Fibroblast of lung (primary cell): ENCODE measurements around the gene CEMIP. TPM values are rescaled to one million over a fixed set of nuclear protein-coding genes. Genes with fewer than 3 reads are reported as not detected.
A peak's percentile ranks its signal among the peaks of the same experiment; 100 is the strongest.

Experiments used
- DNase-seq, 2 donors: peaks; one replicate each; pipeline versions ENCODE4 v3.0.0 to v3.0.0-alpha.2; 2010; ENCODE audit warnings: low read depth in 2 of 2
- H2AFZ ChIP-seq: 2 replicates; pipeline ENCODE4 v1.5.1; 2012; ENCODE audit warnings: low read length, control low read depth, inconsistent platforms
- H3K27ac ChIP-seq: 2 replicates; pipeline ENCODE4 v1.5.1; 2011; ENCODE audit warnings: low read length, control low read depth; ENCODE audit not compliant: insufficient read depth
- H3K27me3 ChIP-seq: 2 replicates; pipeline ENCODE4 v1.5.1; 2011; ENCODE audit warnings: mild to moderate bottlenecking, low read length; ENCODE audit not compliant: control insufficient read depth, insufficient read depth
- H3K36me3 ChIP-seq: 2 replicates; pipeline ENCODE4 v1.5.1; 2011; ENCODE audit warnings: low read length; ENCODE audit not compliant: control insufficient read depth, insufficient read depth
- H3K4me1 ChIP-seq: 2 replicates; pipeline ENCODE4 v1.5.1; 2011; ENCODE audit warnings: low read length; ENCODE audit not compliant: control insufficient read depth, insufficient read depth; ENCODE audit errors: extremely low read depth
- H3K4me2 ChIP-seq: 2 replicates; pipeline ENCODE4 v1.5.1; 2011; ENCODE audit warnings: low read length, control low read depth; ENCODE audit not compliant: insufficient read depth; ENCODE audit errors: extremely low read depth
- H3K4me3 ChIP-seq, 4 experiments: fragments of 200-600 bp in 1 of 4; sonication (generic) in 1 of 4; replicated peaks in 1 of 4; 2 replicates each; pipeline ENCODE4 v1.5.1; 2011 to 2016; ENCODE audit warnings: low read length in 4 of 4, low read depth in 3 of 4, mild to moderate bottlenecking in 3 of 4, control low read depth in 2 of 4, inconsistent platforms in 1 of 4, mixed read lengths in 1 of 4; ENCODE audit not compliant: insufficient read depth in 1 of 4; ENCODE audit errors: control extremely low read depth in 1 of 4
- H3K79me2 ChIP-seq: 2 replicates; pipeline ENCODE4 v1.5.1; 2012; ENCODE audit warnings: mild to moderate bottlenecking, low read length, inconsistent platforms; ENCODE audit not compliant: control insufficient read depth, insufficient read depth
- H3K9ac ChIP-seq: 2 replicates; pipeline ENCODE4 v1.5.1; 2011; ENCODE audit warnings: mild to moderate bottlenecking, low read length, control low read depth; ENCODE audit not compliant: insufficient read depth
- H3K9me3 ChIP-seq: 2 replicates; pipeline ENCODE4 v1.5.1; 2012; ENCODE audit warnings: low read depth, low read length; ENCODE audit not compliant: control insufficient read depth, insufficient read depth
- H4K20me1 ChIP-seq: 2 replicates; pipeline ENCODE4 v1.5.1; 2011; ENCODE audit warnings: low read length; ENCODE audit not compliant: control insufficient read depth, insufficient read depth; ENCODE audit errors: extremely low read depth
- EZH2 ChIP-seq: IDR thresholded peaks from 2 replicates; pipeline ENCODE4 v1.5.1; 2012; ENCODE audit warnings: low read length, control low read depth, mild to moderate bottlenecking; ENCODE audit errors: missing control alignments
- polyA plus RNA-seq, 2 donors: library from polyadenylated mRNA; depleted of rRNA in 1 of 2; stranded (reverse) in 1 of 2; unstranded in 1 of 2; fragments of >200 nt; gene quantifications; 2 replicates each; pipeline ENCODE4 v1.2.1, GENCODE V29; 2011 to 2012; ENCODE audit warnings: missing spikeins in 1 of 2
- total RNA-seq: library from RNA; depleted of rRNA; stranded (reverse); fragments of >200 nt; gene quantifications from 2 replicates; pipeline ENCODE4 v1.2.1, GENCODE V29; 2014
- TF ChIP-seq, protein P1 (sequence below), 2 donors: IDR thresholded peaks in 1 of 2; conservative IDR thresholded peaks in 1 of 2; 1 replicate in 1 of 2; 2 replicates in 1 of 2; pipeline ENCODE4 v1.5.1; 2011 to 2012; ENCODE audit warnings: low read length in 2 of 2, control low read depth in 1 of 2, inconsistent platforms in 1 of 2, low read depth in 1 of 2, mild to moderate bottlenecking in 1 of 2

Gene CEMIP
- total and polyA plus RNA-seq, 2 donors (not counting 1 experiment from before 2014, with no cell fraction given) = 946 to 1,190 TPM

- no peak overlapping the region for H3K9ac ChIP-seq
- no peak overlapping the region for H3K4me2 ChIP-seq
- H4K20me1 ChIP-seq = no peaks in the 10 kb centered on the region
- no peak overlapping the region for H3K4me3 ChIP-seq
- no peaks in the 10 kb centered on the region for H3K4me1 ChIP-seq
- no peak overlapping the region for H3K27ac ChIP-seq
- no peaks in the 10 kb centered on the region for H3K79me2 ChIP-seq
- TF ChIP-seq, protein P1, sequence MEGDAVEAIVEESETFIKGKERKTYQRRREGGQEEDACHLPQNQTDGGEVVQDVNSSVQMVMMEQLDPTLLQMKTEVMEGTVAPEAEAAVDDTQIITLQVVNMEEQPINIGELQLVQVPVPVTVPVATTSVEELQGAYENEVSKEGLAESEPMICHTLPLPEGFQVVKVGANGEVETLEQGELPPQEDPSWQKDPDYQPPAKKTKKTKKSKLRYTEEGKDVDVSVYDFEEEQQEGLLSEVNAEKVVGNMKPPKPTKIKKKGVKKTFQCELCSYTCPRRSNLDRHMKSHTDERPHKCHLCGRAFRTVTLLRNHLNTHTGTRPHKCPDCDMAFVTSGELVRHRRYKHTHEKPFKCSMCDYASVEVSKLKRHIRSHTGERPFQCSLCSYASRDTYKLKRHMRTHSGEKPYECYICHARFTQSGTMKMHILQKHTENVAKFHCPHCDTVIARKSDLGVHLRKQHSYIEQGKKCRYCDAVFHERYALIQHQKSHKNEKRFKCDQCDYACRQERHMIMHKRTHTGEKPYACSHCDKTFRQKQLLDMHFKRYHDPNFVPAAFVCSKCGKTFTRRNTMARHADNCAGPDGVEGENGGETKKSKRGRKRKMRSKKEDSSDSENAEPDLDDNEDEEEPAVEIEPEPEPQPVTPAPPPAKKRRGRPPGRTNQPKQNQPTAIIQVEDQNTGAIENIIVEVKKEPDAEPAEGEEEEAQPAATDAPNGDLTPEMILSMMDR (conservative IDR thresholded peaks at IDR 0.05 in 1 of 2, IDR thresholded peaks at IDR 0.05 in 1 of 2; ENCODE audit: low read depth in 1 of 2, low read length in 2 of 2) = no peak
- TF ChIP-seq EZH2 = no peak
- no peak for DNase-seq
- H2AFZ ChIP-seq = no peak overlapping the region
- no peaks in the 10 kb centered on the region for H3K9me3 ChIP-seq
- peaks cover 20% of the 10 kb centered on the region for H3K27me3 ChIP-seq
- peaks cover 13% of the 10 kb centered on the region for H3K36me3 ChIP-seq
These were observed 61.3 kb downstream of the CEMIP start for GRCh38 chr15:80840182-80841130.

DNA sequence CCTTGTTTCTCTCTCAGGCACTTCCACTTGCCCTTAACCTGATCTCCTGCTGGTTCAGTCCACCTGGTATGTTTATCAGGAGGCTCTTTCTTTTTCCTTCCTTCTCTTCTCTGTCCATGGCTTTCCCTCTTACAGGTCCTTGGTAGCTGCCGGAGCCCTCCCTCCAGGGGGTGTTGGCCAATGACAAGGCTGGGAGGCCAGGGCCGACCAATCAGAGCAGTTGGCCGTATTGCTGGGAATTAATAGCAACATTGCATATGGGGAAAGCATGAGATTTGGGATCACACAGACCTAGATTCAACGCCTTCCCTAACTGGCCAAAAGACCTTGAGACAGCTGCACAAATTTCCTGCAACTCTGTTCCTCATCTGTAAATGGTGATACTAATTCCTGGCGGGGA is 62.4 kb downstream of the CEMIP start:
- no peak for DNase-seq
- Histone ChIP-seq H3K4me1 (no peaks in the 10 kb centered on the region), H3K27ac (no peak overlapping the region), H3K9ac (no peak overlapping the region), H3K4me2 (no peak overlapping the region), H2AFZ (no peak overlapping the region), H3K9me3 (no peaks in the 10 kb centered on the region), H3K36me3 (peaks cover 15% of the 10 kb centered on the region), H3K79me2 (no peaks in the 10 kb centered on the region), H4K20me1 (peaks cover 1% of the 10 kb centered on the region), H3K4me3 (no peak overlapping the region), H3K27me3 (peaks cover 20% of the 10 kb centered on the region)
- TF ChIP-seq, protein P1 (conservative IDR thresholded peaks at IDR 0.05 in 1 of 2, IDR thresholded peaks at IDR 0.05 in 1 of 2; ENCODE audit: low read depth in 1 of 2, low read length in 2 of 2) = no peak
- TF ChIP-seq EZH2 = no peak

GRCh38 chr15:80844011-80844732 is 65.0 kb downstream of the CEMIP start:
- Histone ChIP-seq H3K9me3 (no peaks in the 10 kb centered on the region), H3K4me1 (no peaks in the 10 kb centered on the region), H3K27ac (no peak overlapping the region), H3K79me2 (no peaks in the 10 kb centered on the region), H3K4me2 (no peak overlapping the region), H3K27me3 (peaks cover 13% of the 10 kb centered on the region), H3K9ac (no peak overlapping the region), H2AFZ (no peak overlapping the region), H3K36me3 (peaks cover 18% of the 10 kb centered on the region), H3K4me3 (no peak overlapping the region), H4K20me1 (peaks cover 2% of the 10 kb centered on the region)
- TF ChIP-seq, protein P1 (conservative IDR thresholded peaks at IDR 0.05 in 1 of 2, IDR thresholded peaks at IDR 0.05 in 1 of 2; ENCODE audit: low read depth in 1 of 2, low read length in 2 of 2) = no peak
- TF ChIP-seq EZH2 = no peak
- peak in 1 of 2 donors; percentile 76 for DNase-seq
